Measurements from ENCODE around the gene WTIP.

The WTIP gene

DNA sequence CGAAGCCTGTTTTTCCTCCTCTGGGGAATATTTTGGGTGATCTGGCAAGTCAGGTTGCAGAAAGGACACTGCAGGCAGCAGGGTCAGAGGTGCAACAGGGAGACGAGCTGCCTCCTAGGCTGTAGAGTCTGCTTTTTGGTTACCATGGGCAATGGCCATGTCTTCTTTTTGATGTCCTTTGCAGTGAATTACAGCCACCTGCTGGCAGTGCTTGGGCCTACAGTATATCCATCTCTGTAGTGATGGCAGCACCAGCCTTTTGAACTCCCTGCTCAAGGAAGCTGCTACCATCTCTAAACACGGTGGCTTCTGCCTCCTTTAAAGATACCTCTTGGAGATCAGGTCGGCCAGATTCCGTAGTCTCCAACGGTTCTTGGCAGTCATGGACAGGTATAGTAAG, 73.9 kb downstream of the WTIP start:
- TF ChIP-seq, protein P1, sequence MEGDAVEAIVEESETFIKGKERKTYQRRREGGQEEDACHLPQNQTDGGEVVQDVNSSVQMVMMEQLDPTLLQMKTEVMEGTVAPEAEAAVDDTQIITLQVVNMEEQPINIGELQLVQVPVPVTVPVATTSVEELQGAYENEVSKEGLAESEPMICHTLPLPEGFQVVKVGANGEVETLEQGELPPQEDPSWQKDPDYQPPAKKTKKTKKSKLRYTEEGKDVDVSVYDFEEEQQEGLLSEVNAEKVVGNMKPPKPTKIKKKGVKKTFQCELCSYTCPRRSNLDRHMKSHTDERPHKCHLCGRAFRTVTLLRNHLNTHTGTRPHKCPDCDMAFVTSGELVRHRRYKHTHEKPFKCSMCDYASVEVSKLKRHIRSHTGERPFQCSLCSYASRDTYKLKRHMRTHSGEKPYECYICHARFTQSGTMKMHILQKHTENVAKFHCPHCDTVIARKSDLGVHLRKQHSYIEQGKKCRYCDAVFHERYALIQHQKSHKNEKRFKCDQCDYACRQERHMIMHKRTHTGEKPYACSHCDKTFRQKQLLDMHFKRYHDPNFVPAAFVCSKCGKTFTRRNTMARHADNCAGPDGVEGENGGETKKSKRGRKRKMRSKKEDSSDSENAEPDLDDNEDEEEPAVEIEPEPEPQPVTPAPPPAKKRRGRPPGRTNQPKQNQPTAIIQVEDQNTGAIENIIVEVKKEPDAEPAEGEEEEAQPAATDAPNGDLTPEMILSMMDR (IDR thresholded peaks at IDR 0.05; ENCODE audit: borderline replicate concordance, insufficient read depth, low read depth, low read length), result peak; percentile 26; the same call in 1 of the 2 replicates
- no peak overlapping the region for H3K4me3 ChIP-seq (ENCODE audit: low read depth, low read length)

DNA sequence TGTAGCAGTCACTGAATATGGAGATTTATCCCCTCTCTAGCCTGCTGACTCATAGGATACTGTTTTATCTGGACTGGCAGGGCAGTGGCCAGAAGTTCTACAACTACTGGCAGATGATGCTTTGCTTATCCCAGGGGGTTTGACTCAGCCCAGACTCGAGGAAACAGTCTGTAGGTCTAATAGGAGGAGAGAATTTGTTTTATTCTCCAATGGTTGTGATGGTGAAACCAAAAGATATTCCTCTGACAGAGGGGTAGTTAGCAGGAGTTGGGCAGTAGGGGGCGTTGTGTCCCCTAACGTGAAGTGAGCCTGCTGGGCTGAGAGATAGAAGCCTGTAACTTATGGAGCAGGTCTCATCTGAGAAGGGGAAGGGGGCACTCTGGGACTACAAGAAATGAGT, 74.9 kb downstream of the WTIP start:
- TF ChIP-seq, protein P1 (IDR thresholded peaks at IDR 0.05; ENCODE audit: borderline replicate concordance, insufficient read depth, low read depth, low read length), result peak; percentile 27; the same call in 1 of the 2 replicates
- H3K4me3 ChIP-seq (ENCODE audit: low read depth, low read length), result no peak overlapping the region

DNA sequence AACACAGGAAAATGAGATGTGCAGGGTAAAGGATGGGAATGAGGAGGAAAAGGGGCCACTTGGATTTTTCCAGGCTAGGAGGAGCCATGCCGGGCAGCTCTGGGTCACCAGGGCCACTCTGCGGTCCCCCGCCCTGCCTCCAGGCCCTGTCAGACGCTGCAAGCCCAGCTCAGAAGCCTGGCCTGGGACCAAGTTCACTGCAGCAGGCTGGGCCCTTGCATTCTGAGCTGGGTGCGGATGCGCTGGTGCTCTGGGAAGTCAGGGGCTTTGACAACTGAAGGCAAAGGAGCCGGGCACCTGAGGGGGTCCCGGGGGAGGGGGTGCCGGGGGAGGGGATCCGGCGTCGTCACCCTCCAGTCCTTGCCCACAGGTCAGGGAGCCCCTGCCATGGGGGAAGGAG, 77.5 kb downstream of the WTIP start:
- TF ChIP-seq, protein P1 (IDR thresholded peaks at IDR 0.05; ENCODE audit: borderline replicate concordance, insufficient read depth, low read depth, low read length), result no peak
- H3K4me3 ChIP-seq (ENCODE audit: low read depth, low read length), result no peak overlapping the region

DNA sequence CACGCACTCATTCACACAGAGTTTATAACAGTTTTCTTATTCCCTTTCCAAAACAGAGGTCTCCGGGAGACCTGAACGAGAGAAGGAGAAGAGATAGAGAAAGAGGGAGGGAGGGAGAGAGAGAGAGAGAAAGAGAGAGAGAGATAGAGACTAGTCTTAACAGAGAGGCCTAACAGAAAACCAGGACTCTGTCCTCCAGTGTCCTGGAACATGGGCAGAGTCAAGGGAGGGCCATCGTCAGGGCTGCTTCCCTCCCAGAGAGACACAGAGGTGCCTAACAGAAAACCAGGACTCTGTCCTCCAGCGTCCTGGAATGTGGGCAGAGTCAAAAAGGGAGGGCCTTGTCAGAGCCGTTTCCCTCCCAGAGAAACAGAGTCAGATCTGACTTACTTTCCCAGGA, 78.7 kb downstream of the WTIP start:
- TF ChIP-seq, protein P1 (IDR thresholded peaks at IDR 0.05; ENCODE audit: borderline replicate concordance, insufficient read depth, low read depth, low read length), result no peak
- no peak overlapping the region for H3K4me3 ChIP-seq (ENCODE audit: low read depth, low read length)
